Karpas-422 (cell line): Measurements from ENCODE around the gene NEFH. TPM values are rescaled to one million over a fixed set of nuclear protein-coding genes. Genes with fewer than 3 reads are reported as not detected.
A peak's percentile ranks its signal among the peaks of the same experiment; 100 is the strongest.

ENCODE experiments used
- DNase-seq: peaks from one replicate; pipeline ENCODE4 v3.0.0-alpha.2; 2015
- H2AFZ ChIP-seq: fragments of 200-600 bp; sonication (generic); 2 replicates; pipeline ENCODE4 v1.6.1; 2014; ENCODE audit warnings: antibody characterized with exemption, low read length, mixed read lengths
- H3K27ac ChIP-seq: fragments of 200-600 bp; sonication (generic); 2 replicates; pipeline ENCODE4 v1.5.1; 2014; ENCODE audit warnings: mild to moderate bottlenecking, low read length, moderate library complexity
- H3K27me3 ChIP-seq: fragments of 200-600 bp; sonication (generic); 2 replicates; pipeline ENCODE4 v1.6.1; 2014; ENCODE audit warnings: low read length, mixed read lengths
- H3K36me3 ChIP-seq: fragments of 200-600 bp; sonication (generic); 2 replicates; pipeline ENCODE4 v1.6.1; 2014; ENCODE audit warnings: low read length, mixed read lengths; ENCODE audit not compliant: insufficient read depth
- H3K4me1 ChIP-seq: fragments of 200-600 bp; sonication (generic); 2 replicates; pipeline ENCODE4 v1.6.1; 2014; ENCODE audit warnings: mild to moderate bottlenecking, low read length, mixed read lengths
- H3K4me2 ChIP-seq: fragments of 200-600 bp; sonication (generic); 2 replicates; pipeline ENCODE4 v1.6.1; 2014; ENCODE audit warnings: low read length, low read depth, mild to moderate bottlenecking; ENCODE audit not compliant: poor library complexity, severe bottlenecking
- H3K4me3 ChIP-seq: fragments of 200-600 bp; sonication (generic); 2 replicates; pipeline ENCODE4 v1.5.1; 2014; ENCODE audit warnings: mild to moderate bottlenecking, antibody characterized with exemption, low read length, mixed read lengths
- H3K79me2 ChIP-seq: fragments of 200-600 bp; sonication (generic); 2 replicates; pipeline ENCODE4 v1.6.1; 2014; ENCODE audit warnings: mild to moderate bottlenecking, low read length, mixed read lengths
- H3K9ac ChIP-seq: fragments of 200-600 bp; sonication (generic); 2 replicates; pipeline ENCODE4 v1.6.0; 2014; ENCODE audit warnings: low read length
- H3K9me2 ChIP-seq: fragments of 200-600 bp; sonication (generic), shearing (Covaris generic); replicated peaks from 2 replicates; pipeline ENCODE4 v1.6.0; 2014; ENCODE audit warnings: mild to moderate bottlenecking, low read length, moderate library complexity; ENCODE audit not compliant: insufficient read depth
- H3K9me3 ChIP-seq: fragments of 300-700, 200-600 bp; sonication (generic); 2 replicates; pipeline ENCODE4 v1.6.1; 2014; ENCODE audit warnings: low read length, mixed read lengths
- H4K20me1 ChIP-seq: fragments of 200-600 bp; sonication (generic); 2 replicates; pipeline ENCODE4 v1.6.1; 2014; ENCODE audit warnings: mild to moderate bottlenecking, antibody characterized with exemption, low read length, low read depth; ENCODE audit not compliant: insufficient read depth
- total RNA-seq: library from RNA; depleted of rRNA; stranded (reverse); fragments of >200 nt; shearing (Covaris generic); gene quantifications from 2 replicates; pipeline ENCODE4 v1.2.3, GENCODE V29; 2014; ENCODE audit warnings: low replicate concordance

NEFH gene
- total RNA-seq, 1 experiment from 2014 or later, result not detected

DNA sequence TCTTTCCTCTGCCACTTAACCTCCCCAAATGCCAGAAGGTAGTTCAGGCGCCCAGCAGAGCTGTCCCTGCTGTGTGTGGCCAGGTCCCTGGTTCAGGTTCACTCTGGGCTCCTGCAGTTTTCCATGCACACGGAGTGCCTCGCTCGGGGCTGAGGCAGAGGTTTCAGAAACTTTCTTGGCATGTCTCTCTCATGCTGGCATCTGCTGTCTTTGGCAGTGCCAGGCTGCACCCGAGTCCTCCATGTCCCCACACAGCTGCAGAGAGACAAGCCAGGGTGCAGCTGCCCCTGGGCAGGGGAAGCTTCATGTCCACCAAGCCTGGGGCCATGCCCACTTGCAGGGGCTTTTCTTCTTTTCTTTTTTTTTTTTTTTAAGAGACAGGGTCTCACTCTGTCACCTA is 7.0 kb upstream of the NEFH start:
- H3K27ac ChIP-seq, result no peak overlapping the region
- peaks cover 23% of the 10 kb centered on the region; the same call in 1 of the 2 replicates for H4K20me1 ChIP-seq
- no peaks in the 10 kb centered on the region for H3K79me2 ChIP-seq
- no peaks in the 10 kb centered on the region for H3K27me3 ChIP-seq
- peaks cover 22% of the 10 kb centered on the region for H3K4me1 ChIP-seq
- no peaks in the 10 kb centered on the region for H3K9me3 ChIP-seq
- H3K36me3 ChIP-seq, result no peaks in the 10 kb centered on the region
- H3K4me2 ChIP-seq, result no peak overlapping the region
- no peak overlapping the region for H3K4me3 ChIP-seq
- no peak overlapping the region for H3K9ac ChIP-seq
- H2AFZ ChIP-seq, result no peak overlapping the region
- no peaks in the 10 kb centered on the region for H3K9me2 ChIP-seq
- no peak for DNase-seq

DNA sequence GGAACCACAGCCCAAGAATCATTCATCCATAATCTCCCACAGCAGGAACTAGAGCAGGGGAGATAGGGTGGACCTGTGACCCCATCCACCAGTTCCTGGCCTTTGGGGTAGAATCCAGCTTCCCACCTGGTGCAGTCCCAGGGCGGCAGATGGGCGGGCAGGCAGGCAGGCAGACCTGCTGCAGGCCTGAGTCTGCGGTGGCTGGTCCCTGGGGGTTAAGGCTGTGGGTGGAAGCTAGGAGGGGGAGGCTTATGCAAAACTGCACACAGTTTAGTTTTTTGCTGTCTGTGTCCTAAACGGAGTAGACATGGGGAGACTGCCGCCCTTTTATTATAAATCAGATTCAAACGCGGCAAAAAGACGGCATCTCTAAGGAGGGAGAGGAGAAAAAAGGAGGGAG is 4.5 kb upstream of the NEFH start:
- no peak overlapping the region for H2AFZ ChIP-seq
- no peaks in the 10 kb centered on the region for H3K79me2 ChIP-seq
- H3K4me2 ChIP-seq, result peak overlapping the region; percentile 53
- H3K9me2 ChIP-seq, result no peaks in the 10 kb centered on the region
- no peak overlapping the region for H3K27ac ChIP-seq
- peaks cover 25% of the 10 kb centered on the region for H3K4me1 ChIP-seq
- peak; percentile 92 for DNase-seq
- no peak overlapping the region for H3K4me3 ChIP-seq
- H3K36me3 ChIP-seq, result no peaks in the 10 kb centered on the region
- no peaks in the 10 kb centered on the region for H3K27me3 ChIP-seq
- peaks cover 25% of the 10 kb centered on the region; the same call in 1 of the 2 replicates for H4K20me1 ChIP-seq
- no peak overlapping the region for H3K9ac ChIP-seq
- no peaks in the 10 kb centered on the region for H3K9me3 ChIP-seq

DNA sequence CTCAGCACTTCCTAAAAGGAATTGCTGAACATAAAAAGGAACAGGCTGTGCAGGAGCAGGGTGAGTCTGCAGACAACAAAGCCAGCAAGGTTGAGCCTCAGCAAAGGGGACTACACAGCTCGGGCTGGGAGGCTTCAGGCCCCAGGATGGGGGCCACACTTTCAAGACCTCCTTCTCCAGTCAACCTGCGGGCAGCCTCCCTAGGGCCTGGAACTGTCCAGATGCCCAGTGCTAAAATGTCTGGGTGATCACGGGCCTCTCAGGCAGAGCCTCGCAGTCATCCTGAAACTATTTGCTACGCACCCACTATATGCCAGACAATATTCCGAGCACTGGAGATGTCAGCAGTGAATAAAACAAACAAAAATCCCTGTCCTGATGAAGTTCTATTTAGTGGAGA is 3.9 kb upstream of the NEFH start:
- Histone ChIP-seq H3K9me3 (no peaks in the 10 kb centered on the region), H3K4me2 (peak overlapping the region; percentile 53)
- no peak for DNase-seq

DNA sequence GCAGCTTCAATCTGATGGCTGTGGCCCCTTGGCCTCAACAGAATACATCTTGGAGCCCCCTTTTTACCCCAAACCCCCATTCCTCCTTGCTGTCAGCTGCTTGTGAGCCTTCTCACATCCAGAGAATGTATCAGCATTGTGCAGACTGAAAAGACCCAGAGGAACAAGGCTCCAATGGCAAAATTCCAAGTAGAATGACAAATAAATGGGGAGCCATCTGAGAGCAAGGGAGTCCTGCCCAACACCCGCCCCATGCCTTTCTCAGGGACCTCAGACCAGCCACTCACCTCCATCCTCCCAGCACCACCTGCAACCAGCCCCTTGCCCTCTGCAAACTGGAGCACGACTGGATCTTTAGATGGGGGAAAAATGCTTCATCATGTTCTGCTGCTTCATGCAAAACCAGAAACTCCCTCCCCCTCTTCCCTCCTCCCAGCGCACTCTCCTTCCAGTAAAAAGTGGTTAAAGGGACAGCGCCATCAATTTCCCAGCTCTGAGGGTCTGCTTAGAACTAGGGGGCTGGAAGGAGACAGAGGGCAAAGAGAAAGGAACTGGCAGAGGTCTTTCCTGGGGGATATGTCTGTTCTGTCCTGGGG is 2.2 kb upstream of the NEFH start:
- H3K9me2 ChIP-seq, result no peaks in the 10 kb centered on the region
- no peak overlapping the region for H3K4me2 ChIP-seq
- H3K27ac ChIP-seq, result no peak overlapping the region
- no peaks in the 10 kb centered on the region for H3K9me3 ChIP-seq
- H3K9ac ChIP-seq, result no peak overlapping the region
- no peaks in the 10 kb centered on the region for H3K36me3 ChIP-seq
- no peaks in the 10 kb centered on the region for H3K27me3 ChIP-seq
- no peak overlapping the region for H3K4me3 ChIP-seq
- H3K4me1 ChIP-seq, result peaks cover 25% of the 10 kb centered on the region
- no peak for DNase-seq
- H3K79me2 ChIP-seq, result no peaks in the 10 kb centered on the region
- H4K20me1 ChIP-seq, result peaks cover 28% of the 10 kb centered on the region; the same call in 1 of the 2 replicates
- no peak overlapping the region for H2AFZ ChIP-seq

More for the DNA sequence above, 3.9 kb upstream of the NEFH start:
- Histone ChIP-seq H4K20me1 (peaks cover 26% of the 10 kb centered on the region; the same call in 1 of the 2 replicates), H3K4me3 (no peak overlapping the region), H3K27me3 (no peaks in the 10 kb centered on the region), H3K79me2 (no peaks in the 10 kb centered on the region), H3K9me2 (no peaks in the 10 kb centered on the region), H3K36me3 (no peaks in the 10 kb centered on the region), H3K27ac (no peak overlapping the region), H3K9ac (no peak overlapping the region), H3K4me1 (peaks cover 25% of the 10 kb centered on the region), H2AFZ (no peak overlapping the region)

DNA sequence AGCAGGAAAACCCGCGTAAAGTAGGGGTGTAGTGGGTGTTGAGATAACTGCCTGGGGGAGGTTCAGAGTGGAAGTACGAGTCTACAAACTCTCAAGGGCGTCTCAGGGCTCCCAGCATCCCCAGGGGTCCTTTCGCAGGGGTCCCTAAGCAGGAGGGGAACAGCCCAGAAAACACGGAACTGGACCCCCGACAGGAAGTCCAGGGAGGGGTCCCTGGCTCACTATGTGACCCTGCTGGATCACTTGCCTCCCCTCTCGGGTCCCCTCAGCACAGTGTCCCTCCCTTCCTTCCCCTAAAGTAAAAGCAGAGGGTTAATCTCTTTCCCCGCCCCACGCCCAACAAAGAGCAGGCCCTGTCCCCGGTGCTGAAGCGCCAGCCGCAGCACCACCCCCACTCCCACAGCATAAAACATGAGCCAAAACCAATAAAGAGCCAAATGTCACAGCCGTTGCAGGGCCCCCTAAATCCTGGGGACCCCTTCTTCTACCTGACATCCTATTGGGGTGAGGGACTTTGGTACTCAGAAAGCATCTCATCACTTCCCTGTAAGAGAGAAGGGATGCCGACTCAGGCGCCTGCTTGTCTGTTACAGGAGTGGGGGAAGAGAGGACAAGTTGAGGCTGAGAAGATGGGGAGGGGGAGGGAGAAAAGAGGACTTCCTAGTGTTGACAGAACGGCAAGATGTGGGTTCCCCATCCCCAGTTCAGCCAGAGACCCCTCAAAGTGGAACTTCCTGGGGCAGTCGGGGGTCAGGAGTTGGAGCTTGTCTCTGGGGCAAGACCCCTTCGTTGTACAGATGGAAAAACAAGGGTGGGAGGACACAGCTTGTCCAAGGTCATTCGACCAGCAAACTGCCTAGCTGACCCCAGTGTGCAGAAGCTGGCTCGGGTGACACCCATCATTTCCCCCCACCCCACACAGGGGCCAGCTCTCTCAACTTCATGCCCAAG is 1.4 kb upstream of the NEFH start:
- H2AFZ ChIP-seq, result no peak overlapping the region
- H3K9me2 ChIP-seq, result no peaks in the 10 kb centered on the region
- peaks cover 25% of the 10 kb centered on the region for H3K4me1 ChIP-seq
- no peak overlapping the region for H3K27ac ChIP-seq
- peak; percentile 74 for DNase-seq
- no peaks in the 10 kb centered on the region for H3K27me3 ChIP-seq
- H3K9me3 ChIP-seq, result no peaks in the 10 kb centered on the region
- no peak overlapping the region for H3K4me2 ChIP-seq
- no peak overlapping the region for H3K9ac ChIP-seq
- no peaks in the 10 kb centered on the region for H3K79me2 ChIP-seq
- no peaks in the 10 kb centered on the region for H3K36me3 ChIP-seq
- no peak overlapping the region for H3K4me3 ChIP-seq
- H4K20me1 ChIP-seq, result peaks cover 28% of the 10 kb centered on the region; the same call in 1 of the 2 replicates

DNA sequence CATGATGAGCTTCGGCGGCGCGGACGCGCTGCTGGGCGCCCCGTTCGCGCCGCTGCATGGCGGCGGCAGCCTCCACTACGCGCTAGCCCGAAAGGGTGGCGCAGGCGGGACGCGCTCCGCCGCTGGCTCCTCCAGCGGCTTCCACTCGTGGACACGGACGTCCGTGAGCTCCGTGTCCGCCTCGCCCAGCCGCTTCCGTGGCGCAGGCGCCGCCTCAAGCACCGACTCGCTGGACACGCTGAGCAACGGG is 169 bp downstream of the NEFH start:
- no peak overlapping the region for H2AFZ ChIP-seq
- H3K4me2 ChIP-seq, result no peak overlapping the region
- H3K4me1 ChIP-seq, result peaks cover 24% of the 10 kb centered on the region
- no peak for DNase-seq
- H3K27me3 ChIP-seq, result no peaks in the 10 kb centered on the region
- no peaks in the 10 kb centered on the region for H3K9me2 ChIP-seq
- H3K9ac ChIP-seq, result no peak overlapping the region
- no peaks in the 10 kb centered on the region for H3K9me3 ChIP-seq
- H3K79me2 ChIP-seq, result no peaks in the 10 kb centered on the region
- H3K36me3 ChIP-seq, result no peaks in the 10 kb centered on the region
- no peak overlapping the region for H3K4me3 ChIP-seq
- H4K20me1 ChIP-seq, result peaks cover 22% of the 10 kb centered on the region; the same call in 1 of the 2 replicates
- no peak overlapping the region for H3K27ac ChIP-seq

DNA sequence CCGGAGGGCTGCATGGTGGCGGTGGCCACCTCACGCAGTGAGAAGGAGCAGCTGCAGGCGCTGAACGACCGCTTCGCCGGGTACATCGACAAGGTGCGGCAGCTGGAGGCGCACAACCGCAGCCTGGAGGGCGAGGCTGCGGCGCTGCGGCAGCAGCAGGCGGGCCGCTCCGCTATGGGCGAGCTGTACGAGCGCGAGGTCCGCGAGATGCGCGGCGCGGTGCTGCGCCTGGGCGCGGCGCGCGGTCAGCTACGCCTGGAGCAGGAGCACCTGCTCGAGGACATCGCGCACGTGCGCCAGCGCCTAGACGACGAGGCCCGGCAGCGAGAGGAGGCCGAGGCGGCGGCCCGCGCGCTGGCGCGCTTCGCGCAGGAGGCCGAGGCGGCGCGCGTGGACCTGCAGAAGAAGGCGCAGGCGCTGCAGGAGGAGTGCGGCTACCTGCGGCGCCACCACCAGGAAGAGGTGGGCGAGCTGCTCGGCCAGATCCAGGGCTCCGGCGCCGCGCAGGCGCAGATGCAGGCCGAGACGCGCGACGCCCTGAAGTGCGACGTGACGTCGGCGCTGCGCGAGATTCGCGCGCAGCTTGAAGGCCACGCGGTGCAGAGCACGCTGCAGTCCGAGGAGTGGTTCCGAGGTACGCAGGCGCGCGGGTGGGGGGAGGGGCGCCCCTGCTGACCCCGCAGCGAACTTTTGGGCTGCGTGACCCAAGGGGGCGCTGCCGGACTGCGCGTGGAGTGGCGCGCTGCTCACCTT is 670 bp downstream of the NEFH start:
- H3K4me3 ChIP-seq, result no peak overlapping the region
- H4K20me1 ChIP-seq, result peaks cover 22% of the 10 kb centered on the region; the same call in 1 of the 2 replicates
- DNase-seq, result no peak
- H3K9ac ChIP-seq, result no peak overlapping the region
- no peaks in the 10 kb centered on the region for H3K9me3 ChIP-seq
- no peak overlapping the region for H3K4me2 ChIP-seq
- no peaks in the 10 kb centered on the region for H3K9me2 ChIP-seq
- no peak overlapping the region for H2AFZ ChIP-seq
- no peak overlapping the region for H3K27ac ChIP-seq
- H3K79me2 ChIP-seq, result no peaks in the 10 kb centered on the region
- no peaks in the 10 kb centered on the region for H3K27me3 ChIP-seq
- no peaks in the 10 kb centered on the region for H3K36me3 ChIP-seq
- peaks cover 19% of the 10 kb centered on the region for H3K4me1 ChIP-seq
